Aorta (tissue), 5 donors: ENCODE measurements around the gene HEATR3. TPM values are rescaled to one million over a fixed set of nuclear protein-coding genes. Genes with fewer than 3 reads are reported as not detected.
A peak's percentile ranks its signal among the peaks of the same experiment; 100 is the strongest.

Experiments used
- ATAC-seq: fragments of 200-7000 bp; cut with Tn5 transposase; one replicate; pipeline ENCODE4 v1.9.1; 2022; ENCODE audit warnings: moderate library complexity; ENCODE audit not compliant: low FRiP score
- DNase-seq, 2 donors: peaks; one replicate each; pipeline ENCODE4 v3.0.0-alpha.2; 2020
- H3K27ac ChIP-seq, 2 donors: one replicate each; pipeline ENCODE4 v1.5.1; 2013; ENCODE audit warnings: low read length in 2 of 2, mild to moderate bottlenecking in 2 of 2, moderate library complexity in 2 of 2, control low read depth in 1 of 2, inconsistent platforms in 1 of 2, low read depth in 1 of 2
- H3K27me3 ChIP-seq, 2 donors: one replicate each; pipeline ENCODE4 v1.6.1; 2013; ENCODE audit warnings: control low read depth in 1 of 2, low read length in 1 of 2, mild to moderate bottlenecking in 1 of 2, moderate library complexity in 1 of 2; ENCODE audit not compliant: insufficient read depth in 2 of 2, control insufficient read depth in 1 of 2
- H3K36me3 ChIP-seq, 2 donors: one replicate each; pipeline ENCODE4 v1.6.1; 2013; ENCODE audit warnings: control low read depth in 1 of 2, low read length in 1 of 2, mild to moderate bottlenecking in 1 of 2; ENCODE audit not compliant: insufficient read depth in 2 of 2, control insufficient read depth in 1 of 2
- H3K4me1 ChIP-seq, 2 donors: one replicate each; pipeline ENCODE4 v1.6.1; 2013; ENCODE audit warnings: low read length in 2 of 2, control low read depth in 1 of 2, mild to moderate bottlenecking in 1 of 2, moderate library complexity in 1 of 2; ENCODE audit not compliant: insufficient read depth in 2 of 2, control insufficient read depth in 1 of 2
- H3K4me3 ChIP-seq, 2 donors: one replicate each; pipeline ENCODE4 v1.5.1; 2013; ENCODE audit warnings: low read length in 2 of 2, control low read depth in 1 of 2, mild to moderate bottlenecking in 1 of 2
- H3K9me3 ChIP-seq: one replicate; pipeline ENCODE4 v1.6.1; 2013; ENCODE audit warnings: mild to moderate bottlenecking, low read length; ENCODE audit not compliant: control insufficient read depth
- WGBS, 2 donors: extraction: QIAGEN DNeasy Blood & Tissue Kit; methylation state at CpG; one replicate each; pipeline ENCODE4 v1.1.7; 2013; 5-methylcytosine and 5-hydroxymethylcytosine counted together
- intact Hi-C, 2 donors: fragments of 100-400 bp; cut with DNase I; formaldehyde crosslinking; loops; one replicate each; pipeline versions ENCODE4 v1.14.2 to v1.15.0; 2022
- polyA plus RNA-seq, 2 donors: library from polyadenylated mRNA; stranded (reverse); fragments of 200-250 nt; gene quantifications; one replicate each; pipeline ENCODE4 v1.2.3, GENCODE V29; 2013
- total RNA-seq, 2 donors: library from RNA; stranded (reverse); fragmentation: NEBNext Ultra II Directional; extraction: Animal tissue kit (Norgen Biotek cat#: 25700); gene quantifications; one replicate each; pipeline ENCODE4 v1.2.1, GENCODE V29; 2021
- donor health status: healthy with polysubstance abuse.
- donor health status: Bipolar disorder and iron deficiency.
- donor health status: DM: no; HTN: no; CAD: no.
- donor health status: DM: no; HTN: no; CAD: no.
- donor health status: DM: yes; HTN: yes; CAD: no.

Gene HEATR3
- total and polyA plus RNA-seq, 4 donors, result 3.7 to 17.9 (median 7.0) TPM

- H3K36me3 ChIP-seq, result peaks cover 0 to 2% of the 10 kb centered on the region in 2 donors
- intact Hi-C loops, result loop anchor here (5.0 to 10.0 kb wide), 7 partner anchors 184 to 777 kb away; partner anchors contain the start of gene BRD7 (in 2 of the 2)
- 96 to 98% methylated on average over 5 of the region's 5 CpGs for WGBS, 2 donors
Observed at GRCh38 chr16:50027829-50028228, 37.9 kb upstream of the HEATR3 start.

GRCh38 chr16:50035468-50035992 is 30.2 kb upstream of the HEATR3 start:
- H3K36me3 ChIP-seq, result peaks cover 0 to 5% of the 10 kb centered on the region in 2 donors
- H3K4me3 ChIP-seq, result no peak overlapping the region
- no peak for ATAC-seq

More at GRCh38 chr16:50027829-50028228, 37.9 kb upstream of the HEATR3 start:
- no peak overlapping the region for H3K4me3 ChIP-seq
- no peak overlapping the region for H3K27ac ChIP-seq
- H3K9me3 ChIP-seq, result no peaks in the 10 kb centered on the region
- ATAC-seq (no peak), DNase-seq (no peak)
- no peaks in the 10 kb centered on the region for H3K27me3 ChIP-seq
- H3K4me1 ChIP-seq, result no peaks in the 10 kb centered on the region

DNA sequence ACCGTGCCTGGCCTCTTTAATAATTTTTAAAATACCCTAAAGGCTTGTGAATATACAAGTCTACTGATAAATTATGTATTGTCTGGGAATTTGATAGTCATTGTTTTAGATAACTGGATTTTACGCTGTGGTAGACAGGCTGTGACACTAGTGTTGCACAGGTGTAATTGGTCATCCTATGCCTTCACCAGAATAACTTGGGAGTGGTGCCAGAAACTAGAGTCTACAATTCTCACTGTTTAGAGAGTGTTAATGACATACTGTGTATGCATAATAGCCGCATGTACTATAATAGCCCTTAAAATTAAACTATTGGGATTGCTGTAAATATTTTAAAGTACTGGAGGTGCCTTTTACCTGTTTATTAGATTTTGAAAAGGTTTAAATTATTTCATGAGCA is 29.3 kb upstream of the HEATR3 start:
- Histone ChIP-seq H3K4me3 (no peak overlapping the region), H3K36me3 (peaks cover 0 to 5% of the 10 kb centered on the region in 2 donors), H3K4me1 (no peaks in the 10 kb centered on the region), H3K27ac (no peak overlapping the region), H3K9me3 (no peaks in the 10 kb centered on the region), H3K27me3 (no peaks in the 10 kb centered on the region)
- DNase-seq (no peak), ATAC-seq (no peak)
- intact Hi-C loops, result no loop called here
- 92 to 95% methylated on average over 3 of the region's 3 CpGs for WGBS, 2 donors

More at GRCh38 chr16:50035468-50035992, 30.2 kb upstream of the HEATR3 start:
- H3K9me3 ChIP-seq, result no peaks in the 10 kb centered on the region
- H3K27me3 ChIP-seq, result no peaks in the 10 kb centered on the region
- 74 to 78% methylated on average over 3 of the region's 3 CpGs for WGBS, 2 donors
- H3K4me1 ChIP-seq, result no peaks in the 10 kb centered on the region
- intact Hi-C loops, result no loop called here
- DNase-seq, result no peak
- H3K27ac ChIP-seq, result no peak overlapping the region

DNA sequence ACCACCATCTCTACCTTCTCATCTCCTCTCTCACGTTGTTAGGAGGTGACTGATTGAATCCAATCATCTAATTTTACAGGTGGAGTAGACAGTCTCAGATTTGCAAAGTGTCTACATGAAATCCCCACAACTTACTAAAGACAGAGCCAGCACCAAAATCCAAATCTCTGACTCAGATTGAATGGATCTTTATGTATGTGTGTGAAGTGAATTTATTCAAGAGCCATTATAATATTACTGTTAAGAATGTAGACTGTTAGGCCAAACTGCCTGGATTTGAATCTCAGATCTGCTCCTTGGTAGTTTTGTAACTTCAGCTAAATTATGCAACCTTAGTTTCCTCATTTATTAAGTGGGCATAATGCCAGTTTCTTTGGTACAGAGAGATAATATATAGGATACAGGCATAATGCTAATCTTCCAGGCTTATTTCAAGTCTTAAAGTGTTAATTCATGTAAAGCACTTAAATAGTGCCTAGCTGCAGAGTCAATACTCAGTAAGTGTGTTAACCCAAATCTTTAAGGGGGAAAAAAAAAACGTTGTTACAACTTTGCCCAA is 28.0 kb upstream of the HEATR3 start:
- ATAC-seq (no peak), DNase-seq (no peak)
- H3K4me3 ChIP-seq, result no peak overlapping the region
- no peak overlapping the region for H3K27ac ChIP-seq
- 34 to 36% methylated on average over 2 of the region's 2 CpGs for WGBS, 2 donors
- H3K4me1 ChIP-seq, result no peaks in the 10 kb centered on the region
- intact Hi-C loops, result no loop called here
- no peaks in the 10 kb centered on the region for H3K9me3 ChIP-seq
- H3K36me3 ChIP-seq, result peaks cover 0 to 3% of the 10 kb centered on the region in 2 donors
- no peaks in the 10 kb centered on the region for H3K27me3 ChIP-seq

DNA sequence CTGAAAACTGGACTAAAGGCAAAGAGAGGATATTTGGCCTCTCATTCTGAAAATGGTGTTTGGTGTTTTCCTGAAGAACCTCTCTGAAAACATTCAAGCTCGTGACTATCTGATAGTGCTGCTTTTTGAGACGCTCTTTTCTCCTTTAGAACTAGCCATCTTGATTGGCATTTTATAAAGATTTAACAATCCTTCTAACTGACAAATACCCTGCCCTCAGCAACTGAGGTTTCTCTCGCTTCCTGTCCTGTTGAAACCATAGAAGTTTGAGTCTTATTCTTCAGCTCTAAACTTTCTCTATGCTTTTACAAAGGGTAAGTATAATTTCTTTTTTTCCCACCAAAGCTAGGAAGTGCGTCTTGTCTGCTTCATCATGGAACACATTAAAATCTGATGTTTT is 27.5 kb upstream of the HEATR3 start:
- no peaks in the 10 kb centered on the region for H3K27me3 ChIP-seq
- no peak overlapping the region for H3K4me3 ChIP-seq
- ATAC-seq (no peak), DNase-seq (no peak)
- H3K9me3 ChIP-seq, result no peaks in the 10 kb centered on the region
- no peaks in the 10 kb centered on the region for H3K4me1 ChIP-seq
- intact Hi-C loops, result no loop called here
- WGBS, 2 donors, result 76% methylated on average over 4 of the region's 4 CpGs
- peaks cover 0 to 3% of the 10 kb centered on the region in 2 donors for H3K36me3 ChIP-seq
- no peak overlapping the region for H3K27ac ChIP-seq

GRCh38 chr16:50038756-50039529 is 26.8 kb upstream of the HEATR3 start:
- WGBS, 2 donors, result 67 to 68% methylated on average over 5 of the region's 5 CpGs
- H3K4me1 ChIP-seq, result no peaks in the 10 kb centered on the region
- no peak overlapping the region for H3K27ac ChIP-seq
- H3K9me3 ChIP-seq, result no peaks in the 10 kb centered on the region
- intact Hi-C loops, result no loop called here
- ATAC-seq, result peak; percentile 64
- no peak overlapping the region for H3K4me3 ChIP-seq
- DNase-seq, result peak in 1 of 2 donors; percentile 81
- no peaks in the 10 kb centered on the region for H3K27me3 ChIP-seq
- H3K36me3 ChIP-seq, result peaks cover 0 to 3% of the 10 kb centered on the region in 2 donors

GRCh38 chr16:50040018-50040417 is 25.8 kb upstream of the HEATR3 start:
- Histone ChIP-seq H3K9me3 (no peaks in the 10 kb centered on the region), H3K4me1 (no peaks in the 10 kb centered on the region), H3K4me3 (no peak overlapping the region), H3K36me3 (peaks cover 0 to 3% of the 10 kb centered on the region in 2 donors), H3K27me3 (no peaks in the 10 kb centered on the region), H3K27ac (no peak overlapping the region)
- DNase-seq (no peak), ATAC-seq (no peak)
- WGBS, 2 donors, result 63 to 68% methylated on average over 8 of the region's 8 CpGs
- intact Hi-C loops, result no loop called here

DNA sequence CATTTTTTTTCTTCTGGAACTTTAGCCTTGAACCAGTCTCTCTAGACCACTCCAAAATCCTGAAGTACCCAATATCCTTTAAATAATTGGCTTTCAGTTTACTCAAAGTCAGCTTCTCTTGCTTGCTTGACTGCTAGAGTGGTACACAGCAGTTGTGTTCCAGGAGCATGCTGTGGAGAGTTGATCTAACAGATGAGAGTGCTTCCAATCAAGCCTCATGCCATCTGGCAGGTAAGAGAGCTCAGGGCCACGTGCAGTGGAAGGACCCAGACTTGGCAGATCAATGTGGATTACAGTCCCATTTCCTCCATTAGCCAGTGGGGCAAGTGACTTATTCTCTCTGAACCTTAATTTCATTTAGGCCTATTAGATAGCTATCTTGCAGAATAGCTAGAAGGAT is 25.1 kb upstream of the HEATR3 start:
- no peaks in the 10 kb centered on the region for H3K27me3 ChIP-seq
- no peak for ATAC-seq
- 48 to 52% methylated on average over 1 of the region's 1 CpG for whole genome bisulfite sequencing, 2 donors
- H3K4me1 ChIP-seq, result no peaks in the 10 kb centered on the region
- no peak for DNase-seq
- H3K9me3 ChIP-seq, result no peaks in the 10 kb centered on the region
- peaks cover 0 to 3% of the 10 kb centered on the region in 2 donors for H3K36me3 ChIP-seq
- intact Hi-C loops, result no loop called here
- H3K4me3 ChIP-seq, result no peak overlapping the region
- H3K27ac ChIP-seq, result no peak overlapping the region

DNA sequence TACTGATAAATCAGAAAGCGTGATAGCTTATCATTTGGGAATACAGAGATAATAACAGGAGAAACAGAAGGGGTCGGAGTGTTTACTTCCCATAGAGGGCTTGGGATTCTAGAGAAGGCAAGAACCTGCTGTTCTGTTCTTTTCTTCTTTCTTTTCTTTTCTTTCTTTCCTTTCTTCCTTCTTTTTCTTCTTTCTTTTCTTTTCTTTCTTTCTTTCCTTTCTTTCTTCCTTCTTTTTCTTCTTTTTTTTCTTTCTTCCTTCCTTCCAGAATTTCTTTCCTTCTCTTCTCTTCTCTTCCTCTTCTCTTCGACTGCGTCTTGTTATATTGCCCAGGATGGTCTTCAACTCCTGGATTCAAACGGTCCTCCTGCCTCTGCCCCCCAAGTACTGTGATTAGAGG is 22.4 kb upstream of the HEATR3 start:
- 73 to 74% methylated on average over 5 of the region's 5 CpGs for WGBS, 2 donors
- DNase-seq (no peak), ATAC-seq (no peak)
- Histone ChIP-seq H3K4me3 (no peak overlapping the region), H3K9me3 (no peaks in the 10 kb centered on the region), H3K27ac (no peak overlapping the region), H3K36me3 (no peaks in the 10 kb centered on the region), H3K4me1 (no peaks in the 10 kb centered on the region), H3K27me3 (no peaks in the 10 kb centered on the region)
- intact Hi-C loops, result no loop called here
